Colonic mucosa (tissue), 4 donors: ENCODE results near the gene OR10P1. TPM values are rescaled to one million over a fixed set of nuclear protein-coding genes. Genes with fewer than 3 reads are reported as not detected.
A peak's percentile ranks its signal among the peaks of the same experiment; 100 is the strongest.

Source experiments
- DNase-seq: peaks from one replicate; pipeline ENCODE4 v3.0.0-alpha.2; 2020
- H3K27ac ChIP-seq: fragments of 200-600 bp; one replicate; pipeline ENCODE4 v1.8.0; 2021
- H3K27me3 ChIP-seq: fragments of 200-600 bp; one replicate; pipeline ENCODE4 v1.8.0; 2021
- H3K36me3 ChIP-seq: fragments of 200-600 bp; one replicate; pipeline ENCODE4 v1.8.0; 2021
- H3K4me1 ChIP-seq: fragments of 200-600 bp; one replicate; pipeline ENCODE4 v1.8.0; 2021; ENCODE audit warnings: mild to moderate bottlenecking
- H3K4me3 ChIP-seq: fragments of 200-600 bp; one replicate; pipeline ENCODE4 v1.8.0; 2021
- H3K9ac ChIP-seq, 2 donors: one replicate each; pipeline ENCODE4 v1.7.0; 2013; ENCODE audit warnings: control low read depth in 2 of 2, low read depth in 2 of 2, low read length in 2 of 2
- H3K9me3 ChIP-seq: fragments of 200-600 bp; one replicate; pipeline ENCODE4 v1.8.0; 2021
- intact Hi-C: fragments of 100-400 bp; cut with DNase I; formaldehyde crosslinking; loops from one replicate; pipeline ENCODE4 v1.14.1; 2022
- total RNA-seq, 2 donors: library from RNA; stranded (reverse); fragmentation: NEBNext Ultra II Directional in 1 of 2; extraction: Animal tissue kit (Norgen Biotek cat#: 25700) in 1 of 2; gene quantifications; one replicate each; pipeline ENCODE4 v1.2.1, GENCODE V29; 2021
- TF ChIP-seq, protein P1 (sequence below): fragments of 200-600 bp; IDR thresholded peaks from one replicate; pipeline ENCODE4 v1.8.0; 2022; ENCODE audit warnings: antibody characterized with exemption, mild to moderate bottlenecking
- donor health status: healthy.
- donor health status: DM: no; HTN: no; CAD: no.
- donor health status: DM: no; HTN: no; CAD: no.

Gene OR10P1
- total RNA-seq, 2 donors from 2014 or later, result not detected

DNA sequence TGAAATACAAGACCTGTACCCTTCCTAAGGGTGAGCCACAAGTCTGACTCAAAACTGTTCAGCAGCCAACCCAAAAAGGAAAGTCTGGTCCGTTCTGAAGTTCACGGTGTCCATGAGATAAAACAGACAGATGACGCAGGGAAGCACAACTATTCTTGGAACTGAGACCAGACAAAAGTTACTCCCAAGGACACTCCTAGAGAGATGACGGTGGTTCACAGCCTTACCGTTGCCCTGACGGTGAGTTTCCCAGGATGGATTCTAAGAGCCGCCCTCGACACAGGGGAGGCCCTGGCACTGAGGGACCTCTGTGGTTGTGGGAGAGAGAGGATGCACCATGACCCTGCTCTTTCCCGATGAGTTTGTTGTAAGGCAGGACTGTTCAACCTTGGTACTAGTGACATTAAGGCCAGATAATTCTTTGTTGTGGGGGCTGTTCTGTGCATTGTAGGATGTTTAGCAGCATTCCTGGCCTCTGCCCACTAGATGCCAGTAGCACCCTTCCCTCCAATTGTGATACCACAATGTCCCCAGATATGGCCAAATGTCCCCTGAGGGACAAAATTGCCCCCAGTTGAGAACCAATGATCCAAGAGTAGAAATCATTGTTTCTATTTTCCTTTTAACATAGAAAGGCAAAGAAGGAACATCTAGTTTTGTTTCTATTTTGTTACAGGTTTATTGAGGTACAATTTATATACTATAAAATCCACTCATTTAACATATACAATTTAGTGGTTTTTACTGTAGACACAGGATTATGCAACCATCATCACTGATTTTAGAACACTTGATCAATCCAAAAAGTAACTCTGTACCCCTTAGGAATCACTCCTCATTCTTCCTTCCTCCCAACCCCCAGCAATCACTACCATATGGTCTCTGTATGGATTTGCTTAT, 23.0 kb downstream of the OR10P1 start:
- no peak for DNase-seq
- H3K4me3 ChIP-seq, result no peak overlapping the region

DNA sequence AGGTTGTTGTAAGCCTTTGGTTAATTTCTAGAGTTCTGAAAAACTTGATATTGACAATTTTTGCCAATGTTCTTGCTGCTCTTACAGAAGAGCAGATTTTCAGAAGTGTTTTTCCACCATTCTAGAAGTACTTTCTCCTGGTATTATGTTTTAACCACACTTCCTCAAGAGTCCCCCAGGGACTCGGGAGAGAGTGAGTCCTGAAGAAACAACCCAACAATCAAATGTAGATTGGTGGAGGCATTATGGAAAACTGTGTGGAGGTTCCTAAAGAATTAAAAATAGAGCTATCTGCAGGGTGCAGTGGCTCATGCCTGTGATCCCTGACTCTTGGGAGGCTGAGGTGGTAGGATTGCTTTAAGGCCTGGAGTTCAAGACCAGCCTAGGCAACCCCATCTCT, 26.7 kb downstream of the OR10P1 start:
- H3K9me3 ChIP-seq, result no peaks in the 10 kb centered on the region
- no peaks in the 10 kb centered on the region for H3K27me3 ChIP-seq
- TF ChIP-seq, protein P1, sequence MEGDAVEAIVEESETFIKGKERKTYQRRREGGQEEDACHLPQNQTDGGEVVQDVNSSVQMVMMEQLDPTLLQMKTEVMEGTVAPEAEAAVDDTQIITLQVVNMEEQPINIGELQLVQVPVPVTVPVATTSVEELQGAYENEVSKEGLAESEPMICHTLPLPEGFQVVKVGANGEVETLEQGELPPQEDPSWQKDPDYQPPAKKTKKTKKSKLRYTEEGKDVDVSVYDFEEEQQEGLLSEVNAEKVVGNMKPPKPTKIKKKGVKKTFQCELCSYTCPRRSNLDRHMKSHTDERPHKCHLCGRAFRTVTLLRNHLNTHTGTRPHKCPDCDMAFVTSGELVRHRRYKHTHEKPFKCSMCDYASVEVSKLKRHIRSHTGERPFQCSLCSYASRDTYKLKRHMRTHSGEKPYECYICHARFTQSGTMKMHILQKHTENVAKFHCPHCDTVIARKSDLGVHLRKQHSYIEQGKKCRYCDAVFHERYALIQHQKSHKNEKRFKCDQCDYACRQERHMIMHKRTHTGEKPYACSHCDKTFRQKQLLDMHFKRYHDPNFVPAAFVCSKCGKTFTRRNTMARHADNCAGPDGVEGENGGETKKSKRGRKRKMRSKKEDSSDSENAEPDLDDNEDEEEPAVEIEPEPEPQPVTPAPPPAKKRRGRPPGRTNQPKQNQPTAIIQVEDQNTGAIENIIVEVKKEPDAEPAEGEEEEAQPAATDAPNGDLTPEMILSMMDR, result no peak
- intact Hi-C loops, result loop anchor here (5.0 kb wide), 1 partner anchor 59 kb away; the partner anchor contains the start of gene RDH5
- no peak overlapping the region for H3K4me3 ChIP-seq
- no peak overlapping the region for H3K27ac ChIP-seq
- no peaks in the 10 kb centered on the region for H3K4me1 ChIP-seq
- no peak for DNase-seq
- H3K9ac ChIP-seq, result no peak overlapping the region
- H3K36me3 ChIP-seq, result no peaks in the 10 kb centered on the region

More for the DNA sequence above, 23.0 kb downstream of the OR10P1 start:
- no peaks in the 10 kb centered on the region for H3K9me3 ChIP-seq
- TF ChIP-seq, protein P1, result no peak
- no peaks in the 10 kb centered on the region for H3K4me1 ChIP-seq
- H3K27ac ChIP-seq, result no peak overlapping the region
- intact Hi-C loops, result loop anchor here (5.0 kb wide), 1 partner anchor 63 kb away; the partner anchor contains the start of gene RDH5
- H3K27me3 ChIP-seq, result no peaks in the 10 kb centered on the region
- no peaks in the 10 kb centered on the region for H3K36me3 ChIP-seq
- H3K9ac ChIP-seq, result no peak overlapping the region

DNA sequence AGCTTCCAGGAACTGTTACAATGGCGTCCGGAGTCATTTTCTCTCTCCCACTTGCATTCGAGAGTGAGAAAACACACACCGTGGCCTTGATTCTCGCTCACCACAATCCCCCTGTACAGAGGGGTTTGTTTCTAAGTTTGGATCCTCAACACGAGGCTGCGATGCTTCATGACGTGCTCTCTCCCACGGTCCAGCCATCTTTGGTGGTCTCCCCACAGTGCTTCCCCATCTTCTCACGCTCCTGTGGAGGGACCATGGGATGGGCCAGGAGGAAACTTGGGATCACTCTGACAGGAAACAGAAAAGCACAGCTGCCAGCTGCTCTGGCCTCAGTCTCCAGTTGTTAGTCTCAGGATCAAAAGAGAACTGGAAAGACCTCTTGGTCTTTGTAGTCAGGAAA, 28.1 kb downstream of the OR10P1 start:
- Histone ChIP-seq H3K27ac (no peak overlapping the region), H3K9ac (no peak overlapping the region), H3K9me3 (no peaks in the 10 kb centered on the region), H3K36me3 (no peaks in the 10 kb centered on the region), H3K27me3 (no peaks in the 10 kb centered on the region), H3K4me1 (no peaks in the 10 kb centered on the region), H3K4me3 (no peak overlapping the region)
- TF ChIP-seq, protein P1, result no peak
- intact Hi-C loops, result loop anchor here (5.0 kb wide), 1 partner anchor 57 kb away; the partner anchor contains the start of gene RDH5
- no peak for DNase-seq

DNA sequence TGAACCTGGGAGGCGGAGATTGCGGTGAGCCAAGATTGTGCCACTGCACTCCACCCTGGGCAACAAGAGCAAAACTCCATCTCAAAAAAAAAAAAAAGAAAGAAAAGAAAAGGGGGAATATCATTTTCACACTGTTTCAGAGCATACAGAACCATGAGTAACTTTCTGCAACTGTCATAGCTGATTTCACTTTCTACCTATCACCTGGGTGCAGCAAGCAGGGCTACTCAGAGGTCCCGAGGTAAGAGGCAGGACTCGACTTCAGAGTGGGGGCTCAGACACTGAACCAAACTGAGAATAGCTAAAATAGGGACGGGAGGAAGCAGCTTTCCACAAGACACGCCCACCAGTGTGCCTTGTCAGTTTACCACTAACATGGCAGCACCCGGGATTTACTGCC, 29.8 kb downstream of the OR10P1 start:
- no peak for DNase-seq
- H3K27me3 ChIP-seq, result no peaks in the 10 kb centered on the region
- intact Hi-C loops, result no loop called here
- H3K4me3 ChIP-seq, result no peak overlapping the region
- no peaks in the 10 kb centered on the region for H3K4me1 ChIP-seq
- no peak overlapping the region for H3K27ac ChIP-seq
- H3K36me3 ChIP-seq, result no peaks in the 10 kb centered on the region
- no peak overlapping the region for H3K9ac ChIP-seq
- H3K9me3 ChIP-seq, result no peaks in the 10 kb centered on the region
- TF ChIP-seq, protein P1, result no peak

DNA sequence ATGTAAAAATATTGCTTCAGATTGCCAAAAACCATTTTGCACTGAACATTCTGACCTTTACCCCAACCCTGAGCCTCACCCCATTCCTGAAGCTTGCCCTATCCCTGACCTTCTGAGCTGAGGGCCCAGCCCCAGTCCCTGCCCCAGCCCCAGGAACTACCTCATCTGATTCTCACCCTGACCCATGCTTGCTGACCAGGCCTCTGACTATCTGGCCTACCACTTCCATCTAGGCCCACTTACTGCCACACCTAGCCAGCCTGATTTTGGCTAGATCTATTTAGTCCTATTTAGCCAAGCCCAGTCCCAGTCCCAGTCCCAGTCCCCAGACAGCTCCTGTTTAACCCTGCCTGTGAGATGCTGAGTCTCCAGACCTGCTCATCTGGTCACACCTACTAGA, 33.6 kb downstream of the OR10P1 start:
- Histone ChIP-seq H3K4me3 (no peak overlapping the region), H3K9ac (peak overlapping the region in 1 of 2 donors; percentile 27), H3K36me3 (no peaks in the 10 kb centered on the region), H3K9me3 (no peaks in the 10 kb centered on the region), H3K4me1 (no peaks in the 10 kb centered on the region), H3K27me3 (no peaks in the 10 kb centered on the region), H3K27ac (no peak overlapping the region)
- peak; percentile 51 for DNase-seq
- intact Hi-C loops, result no loop called here
- TF ChIP-seq, protein P1, result no peak
